Muscle of arm (tissue), 14 donors: ENCODE measurements around the gene KDM1B. TPM values are rescaled to one million over a fixed set of nuclear protein-coding genes. Genes with fewer than 3 reads are reported as not detected.

Experiments used
- DNase-seq: peaks from one replicate; pipeline ENCODE4 v3.0.0-alpha.2; 2013
- long read RNA-seq, 11 donors: transcript quantifications; one replicate each; lab custom pipeline, GENCODE V29; 2026
- polyA plus RNA-seq, 12 donors: library from polyadenylated mRNA; unstranded; fragments of 120-200 nt; gene quantifications; one replicate each; pipeline ENCODE4 v1.2.1, GENCODE V29; 2013; ENCODE audit not compliant: insufficient read length in 12 of 12

The KDM1B gene, protein sequence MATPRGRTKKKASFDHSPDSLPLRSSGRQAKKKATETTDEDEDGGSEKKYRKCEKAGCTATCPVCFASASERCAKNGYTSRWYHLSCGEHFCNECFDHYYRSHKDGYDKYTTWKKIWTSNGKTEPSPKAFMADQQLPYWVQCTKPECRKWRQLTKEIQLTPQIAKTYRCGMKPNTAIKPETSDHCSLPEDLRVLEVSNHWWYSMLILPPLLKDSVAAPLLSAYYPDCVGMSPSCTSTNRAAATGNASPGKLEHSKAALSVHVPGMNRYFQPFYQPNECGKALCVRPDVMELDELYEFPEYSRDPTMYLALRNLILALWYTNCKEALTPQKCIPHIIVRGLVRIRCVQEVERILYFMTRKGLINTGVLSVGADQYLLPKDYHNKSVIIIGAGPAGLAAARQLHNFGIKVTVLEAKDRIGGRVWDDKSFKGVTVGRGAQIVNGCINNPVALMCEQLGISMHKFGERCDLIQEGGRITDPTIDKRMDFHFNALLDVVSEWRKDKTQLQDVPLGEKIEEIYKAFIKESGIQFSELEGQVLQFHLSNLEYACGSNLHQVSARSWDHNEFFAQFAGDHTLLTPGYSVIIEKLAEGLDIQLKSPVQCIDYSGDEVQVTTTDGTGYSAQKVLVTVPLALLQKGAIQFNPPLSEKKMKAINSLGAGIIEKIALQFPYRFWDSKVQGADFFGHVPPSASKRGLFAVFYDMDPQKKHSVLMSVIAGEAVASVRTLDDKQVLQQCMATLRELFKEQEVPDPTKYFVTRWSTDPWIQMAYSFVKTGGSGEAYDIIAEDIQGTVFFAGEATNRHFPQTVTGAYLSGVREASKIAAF
- 10 to 100 TPM in 11 of 12 donors, not detected in 1; 26.7 to 34.7 (median 30.2) TPM for polyA plus RNA-seq
- long read RNA-seq, donor 1, partial matches to known transcripts, result 664 of 664 reads
- long read RNA-seq, donor 1, other reads (novel, unspliced or antisense), result 0 of 664 reads
- long read RNA-seq, donor 2, result 0 reads
- long read RNA-seq, donor 3, result 0 reads
- long read RNA-seq, donor 4, result 0 reads
- long read RNA-seq, donor 5, partial matches to known transcripts, result 8 of 9 reads
- long read RNA-seq, donor 5, other reads (novel, unspliced or antisense), result 0 of 9 reads
- long read RNA-seq, donor 6, partial matches to known transcripts, result 5 of 5 reads
- long read RNA-seq, donor 6, other reads (novel, unspliced or antisense), result 0 of 5 reads
- long read RNA-seq, donor 7, result 0 reads
- long read RNA-seq, donor 8, partial matches to known transcripts, result 9 of 9 reads
- long read RNA-seq, donor 8, other reads (novel, unspliced or antisense), result 0 of 9 reads
- long read RNA-seq, donor 9, partial matches to known transcripts, result 186 of 186 reads
- long read RNA-seq, donor 9, other reads (novel, unspliced or antisense), result 0 of 186 reads
- long read RNA-seq, donor 10, partial matches to known transcripts, result 5 of 6 reads
- long read RNA-seq, donor 10, other reads (novel, unspliced or antisense), result 0 of 6 reads
- long read RNA-seq, donor 11, partial matches to known transcripts, result 271 of 317 reads
- long read RNA-seq, donor 11, other reads (novel, unspliced or antisense), result 46 of 317 reads

DNA sequence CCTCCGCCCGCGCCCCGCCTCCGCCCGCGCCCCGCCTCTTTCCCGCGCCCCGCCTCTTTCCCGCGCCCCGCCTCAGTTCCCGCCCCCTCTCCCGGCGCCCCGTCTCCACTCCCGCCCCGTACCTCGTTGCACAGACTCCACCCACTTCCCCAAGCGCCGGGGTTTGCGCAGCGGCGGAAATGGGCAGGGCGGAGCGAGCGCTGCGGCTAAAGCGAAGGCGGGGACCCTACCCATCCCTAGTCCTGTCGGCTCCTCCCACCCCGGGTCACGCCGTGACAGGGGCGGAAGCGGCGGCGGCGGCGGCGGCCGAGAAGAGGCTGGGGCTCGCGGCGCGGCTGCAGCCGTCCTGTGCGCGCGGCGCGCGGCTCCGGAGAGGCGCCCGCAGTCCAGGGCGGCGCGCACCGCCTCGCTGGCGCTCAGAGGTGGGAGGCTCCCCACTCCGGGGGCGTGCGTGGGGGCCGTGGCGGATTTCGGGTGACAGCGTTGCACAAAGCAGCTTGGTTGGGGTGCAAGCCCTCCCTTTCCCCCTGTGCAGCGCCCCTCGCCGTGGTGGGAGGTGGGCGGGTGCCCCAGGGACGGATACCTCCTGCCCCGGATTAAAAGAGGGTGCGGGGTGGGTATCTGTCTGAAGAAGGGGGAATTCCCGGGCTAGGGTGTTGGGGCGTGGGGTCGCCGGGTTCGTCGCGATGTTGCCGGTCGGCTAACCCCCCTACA, at the start of gene KDM1B:
KDM1B (plus strand) TSS at position 273 of the 714 bp plus-strand sequence. CDS start 4,474 bp downstream, outside the sequence.
- peak; percentile 97 for DNase-seq

DNA sequence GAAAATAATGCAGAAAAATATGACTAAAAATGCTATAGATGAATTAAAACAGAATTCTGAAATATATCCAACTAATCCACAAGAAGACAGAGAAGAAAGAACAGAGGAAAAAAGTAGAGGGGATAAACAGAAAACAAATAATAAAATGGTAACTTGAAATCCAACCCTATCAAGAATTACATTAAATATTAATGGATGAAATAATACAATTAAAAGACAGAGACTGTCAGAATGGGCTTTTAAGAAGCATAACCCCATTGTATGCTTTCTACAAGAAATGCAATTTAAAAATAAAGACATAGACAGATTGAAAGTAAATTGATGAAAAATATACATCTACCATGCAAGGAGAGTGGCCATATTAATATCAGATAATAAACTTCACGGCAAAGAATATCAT, 48.2 kb upstream of the KDM1B start:
- DNase-seq, result no peak

DNA sequence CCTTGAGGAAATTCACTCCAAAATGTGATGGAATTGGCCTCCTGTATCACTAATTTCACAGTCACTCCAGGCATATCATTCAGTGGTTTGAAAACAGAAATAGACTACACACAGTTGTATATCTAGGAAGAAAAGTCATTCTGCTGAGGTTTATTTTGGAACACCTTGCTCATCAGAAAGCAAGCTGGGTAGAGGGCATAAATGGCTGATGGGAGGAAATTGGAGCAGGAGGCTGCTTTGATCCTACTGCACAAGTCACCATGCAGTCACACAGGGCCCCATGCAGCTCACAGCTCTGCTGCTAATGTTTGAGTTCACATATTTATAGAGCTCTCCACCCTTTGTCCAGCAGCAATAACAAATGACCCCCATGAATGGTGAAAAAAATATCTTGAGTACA, 45.1 kb upstream of the KDM1B start:
- DNase-seq, result no peak

DNA sequence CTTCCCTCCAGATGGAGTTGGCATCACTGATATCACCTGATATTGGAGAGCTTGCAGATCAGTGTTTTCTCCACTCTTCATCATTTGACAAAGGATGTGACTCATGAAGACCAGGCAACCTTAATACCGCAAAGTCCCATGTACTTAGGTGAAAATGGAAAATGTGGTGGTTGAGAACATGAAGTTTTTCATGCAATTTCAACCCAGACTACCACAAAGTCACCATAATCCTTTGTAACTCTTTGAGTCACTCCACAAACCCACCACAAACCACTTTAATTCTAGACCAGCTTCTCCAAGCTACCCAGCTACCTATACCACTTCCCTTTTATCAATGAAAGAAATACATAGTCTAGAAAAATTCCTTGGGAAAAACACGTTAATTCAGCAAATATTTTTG, 39.9 kb upstream of the KDM1B start:
- DNase-seq, result no peak

DNA sequence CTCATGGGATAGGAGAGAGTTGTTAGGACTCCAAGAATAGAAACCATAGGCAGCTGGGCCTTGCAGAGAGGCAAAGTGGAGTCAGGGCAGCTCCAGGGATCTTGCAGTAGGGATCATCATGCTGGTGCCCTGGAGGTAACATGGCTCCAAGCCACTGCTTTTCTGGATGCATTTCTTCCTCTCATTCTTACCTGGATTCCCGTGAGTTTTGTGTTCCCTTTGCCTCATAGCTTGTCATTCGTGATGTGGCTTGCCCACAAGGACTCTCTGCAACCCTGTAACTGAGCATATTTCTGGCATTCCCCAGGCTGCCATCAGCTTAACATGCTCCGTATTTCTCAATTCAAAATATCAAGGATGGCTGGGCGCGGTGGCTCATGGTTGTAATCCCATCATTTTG, 38.1 kb upstream of the KDM1B start:
- DNase-seq, result no peak

DNA sequence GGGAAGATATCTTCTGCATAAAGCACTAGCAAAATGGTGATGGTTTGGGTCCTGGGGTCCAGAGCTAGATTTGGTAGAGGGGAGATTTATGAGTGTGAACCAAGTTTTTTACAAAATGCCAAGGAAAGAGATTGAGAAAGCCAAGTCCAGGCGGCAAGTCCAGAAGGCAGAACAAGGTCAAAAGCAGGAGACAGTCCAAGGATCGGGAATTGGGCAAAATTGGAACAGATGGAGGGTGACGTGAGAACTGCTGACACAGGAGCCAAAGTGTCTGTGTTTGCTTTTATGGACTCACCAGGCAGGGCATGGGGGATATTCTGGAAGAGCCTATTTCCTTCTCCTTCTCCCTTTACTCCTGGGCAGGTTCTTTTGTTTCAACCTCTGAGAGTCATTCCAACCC, 36.9 kb upstream of the KDM1B start:
- DNase-seq, result no peak

DNA sequence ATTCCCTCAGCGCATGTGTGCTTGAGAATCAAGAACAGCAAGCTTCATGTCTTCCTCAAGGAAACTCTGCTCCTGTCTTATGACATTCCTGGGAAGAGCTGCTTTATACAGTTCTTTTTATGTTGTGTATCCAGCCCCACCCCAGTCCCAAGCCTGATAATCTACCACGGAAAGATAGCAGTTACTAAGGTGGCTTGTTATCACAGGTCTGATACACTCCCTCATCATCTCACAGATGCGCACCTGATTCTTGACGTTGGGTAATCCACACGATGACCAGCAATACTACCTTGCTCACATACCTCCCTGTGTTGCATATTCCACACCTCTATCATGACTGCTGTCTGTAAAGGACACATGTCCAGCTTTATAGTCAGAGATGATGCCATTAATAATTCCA, 36.0 kb upstream of the KDM1B start:
- no peak for DNase-seq

DNA sequence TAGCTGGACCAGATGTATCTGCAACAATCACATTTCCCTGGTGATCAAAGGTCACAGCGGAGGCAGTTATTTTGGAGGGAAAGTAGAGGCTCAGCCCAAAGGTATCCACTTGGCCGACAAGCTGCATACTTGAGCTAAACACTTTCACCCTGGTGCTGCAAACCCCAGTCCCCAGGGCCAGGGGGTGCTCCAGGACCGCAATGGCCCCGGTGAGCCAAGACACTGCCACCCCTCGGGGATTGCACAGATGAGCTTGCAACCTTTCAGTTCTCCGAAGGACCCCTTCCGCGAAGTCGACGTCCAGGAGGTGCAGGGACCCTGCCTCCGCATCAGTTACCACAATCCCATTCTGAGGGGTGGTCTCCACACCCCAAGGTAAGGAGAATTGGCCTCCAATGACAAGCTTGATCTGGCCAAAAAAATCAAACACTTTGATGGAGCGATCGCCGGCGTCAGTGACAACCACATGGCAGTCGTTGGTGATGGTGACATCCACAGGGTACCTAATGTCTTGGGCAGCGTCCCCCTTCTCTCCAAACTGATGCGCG, 33.6 kb upstream of the KDM1B start:
- DNase-seq, result no peak

DNA sequence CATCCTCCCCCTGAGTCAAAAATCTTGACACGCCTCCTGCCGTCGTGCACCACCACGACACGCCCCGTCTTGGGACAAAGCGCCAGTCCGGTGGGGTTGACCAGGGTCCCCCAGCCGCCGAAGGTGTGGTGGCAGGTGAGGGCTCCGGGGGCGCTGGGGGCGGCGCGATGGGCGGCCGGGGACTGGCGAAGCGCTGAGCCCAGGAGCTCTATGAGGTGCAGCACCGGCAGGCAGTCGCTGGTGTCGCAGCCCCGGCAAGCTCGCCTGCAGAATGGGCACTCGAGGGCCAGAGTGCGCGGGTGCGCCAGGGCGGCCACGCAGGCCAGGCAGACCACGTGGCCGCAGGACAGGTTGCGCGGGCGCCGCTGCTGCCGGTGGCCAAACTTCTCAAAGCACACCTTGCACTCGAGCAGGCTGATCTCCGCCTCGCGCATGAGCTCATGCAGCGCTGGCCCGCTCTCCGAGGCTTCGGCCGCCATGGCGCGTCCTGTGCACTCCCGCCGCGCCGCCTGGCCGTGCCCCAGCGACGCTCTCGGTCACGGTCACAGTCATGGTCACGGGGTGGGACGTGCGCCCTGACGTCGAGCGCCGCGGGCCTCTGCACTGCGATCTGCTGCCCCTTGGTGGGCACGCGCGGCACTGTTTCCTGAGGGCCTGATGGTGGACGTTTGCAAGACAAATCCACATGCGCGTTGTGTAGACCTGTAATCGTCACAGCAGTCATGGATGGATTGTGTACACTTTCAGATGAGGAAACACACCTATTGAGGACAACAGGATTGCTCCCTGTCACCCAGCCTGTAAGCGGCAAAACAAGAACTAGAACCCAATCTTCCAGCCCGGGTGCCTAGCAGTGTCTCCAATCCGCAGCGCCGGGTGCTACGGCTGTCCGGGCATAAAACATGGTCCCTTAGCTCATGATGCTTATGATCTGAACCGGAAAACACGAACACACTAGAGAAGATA, 32.8 kb upstream of the KDM1B start, which contains the start of gene NHLRC1:
NHLRC1 (minus strand) TSS at position 550 of the 966 bp plus-strand sequence; CDS start at position 479, 71 bp downstream.
- DNase-seq, result peak; percentile 89

DNA sequence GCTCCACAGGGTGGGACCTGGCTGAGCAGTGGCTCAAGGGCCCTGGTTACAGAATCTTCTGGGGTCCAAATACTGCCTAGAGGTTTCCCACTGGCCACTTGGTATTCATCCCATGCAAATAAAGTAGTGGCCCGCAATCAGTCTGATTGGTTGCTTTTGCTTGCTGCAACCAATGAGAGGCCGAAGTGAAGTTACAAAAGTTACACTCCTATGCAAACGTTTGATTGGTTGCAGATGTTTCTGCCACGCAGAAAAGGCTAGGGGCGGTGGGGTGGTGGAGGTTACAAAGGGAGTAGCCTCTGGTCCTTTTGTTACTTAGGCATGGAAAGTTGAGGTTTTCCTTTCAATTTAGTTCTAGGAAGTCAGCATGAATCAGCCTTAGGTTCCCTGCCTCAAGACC, 29.1 kb upstream of the KDM1B start:
- no peak for DNase-seq

DNA sequence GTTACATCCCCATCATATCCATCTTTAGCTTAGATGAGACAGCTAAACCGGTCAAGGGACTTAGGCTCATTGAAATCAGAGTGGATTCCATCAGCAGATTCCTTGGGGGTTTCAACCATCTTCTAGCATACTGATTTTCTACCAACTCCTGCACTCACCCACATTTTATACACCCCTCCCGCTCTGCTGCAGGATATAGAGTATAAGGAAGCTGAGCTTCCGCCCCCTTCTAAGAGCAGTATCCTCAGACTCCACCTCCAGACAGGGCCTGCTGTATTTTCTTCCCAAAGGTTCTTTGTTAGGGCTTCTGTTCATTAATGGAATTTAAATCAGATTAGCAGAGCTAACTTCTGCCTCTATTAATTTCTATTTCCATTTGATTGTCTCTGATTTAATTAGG, 22.9 kb upstream of the KDM1B start:
- no peak for DNase-seq

DNA sequence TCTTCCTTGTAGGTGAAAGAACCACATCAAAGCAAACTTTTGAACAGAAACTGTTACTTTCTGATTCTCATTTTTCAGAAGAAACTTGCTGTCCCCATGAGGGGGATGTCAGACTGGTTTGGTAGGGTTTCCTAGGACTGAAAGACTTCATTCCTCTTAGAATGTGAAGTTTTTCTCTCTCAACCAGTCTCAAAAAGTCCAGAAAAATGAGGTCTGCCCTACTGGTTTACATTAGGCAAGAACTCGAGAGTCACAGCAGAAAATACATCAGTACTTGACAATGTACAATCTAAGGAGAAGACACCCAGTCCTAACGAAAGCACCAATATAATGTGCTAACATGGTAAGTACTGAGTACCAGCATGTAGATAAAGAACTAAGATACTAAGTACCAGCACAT, 20.1 kb upstream of the KDM1B start:
- DNase-seq, result no peak

DNA sequence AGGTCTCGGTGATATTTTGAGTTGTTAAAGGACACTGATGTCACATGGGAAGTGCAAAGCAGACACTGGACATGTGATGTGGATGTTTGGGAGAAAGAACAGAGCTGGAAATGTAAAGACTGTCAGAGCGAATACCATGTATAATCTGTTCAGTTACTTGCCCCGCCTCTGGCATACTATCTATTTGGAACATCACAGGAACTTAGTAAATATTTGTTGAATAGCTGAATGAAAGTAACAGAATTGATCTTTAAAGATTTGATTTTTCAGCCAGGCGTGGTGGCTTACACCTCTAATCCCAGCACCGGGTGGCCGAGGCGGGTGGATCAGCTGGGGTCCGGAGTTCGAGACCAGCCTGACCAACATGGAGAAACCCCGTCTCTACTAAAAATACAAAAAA, 19.0 kb upstream of the KDM1B start:
- no peak for DNase-seq

DNA sequence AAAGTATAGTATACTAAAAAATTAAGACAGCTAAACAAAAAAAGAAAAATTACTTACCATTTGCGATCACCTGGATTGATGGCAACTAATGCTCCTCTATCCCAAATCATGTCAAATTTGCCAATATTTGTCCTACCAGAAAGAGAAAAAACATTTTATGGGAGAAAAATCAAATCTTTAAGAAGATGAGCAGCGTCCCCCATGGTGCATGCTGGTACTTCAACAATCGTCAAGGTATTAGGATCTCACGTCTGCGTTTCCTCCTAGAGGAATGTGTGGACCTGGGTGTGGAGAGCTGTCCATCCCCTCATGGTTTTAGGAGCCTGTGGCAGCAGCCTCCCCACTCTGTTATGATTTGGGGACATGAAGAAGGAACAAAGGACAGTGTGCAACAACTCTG, 16.3 kb upstream of the KDM1B start:
- no peak for DNase-seq

DNA sequence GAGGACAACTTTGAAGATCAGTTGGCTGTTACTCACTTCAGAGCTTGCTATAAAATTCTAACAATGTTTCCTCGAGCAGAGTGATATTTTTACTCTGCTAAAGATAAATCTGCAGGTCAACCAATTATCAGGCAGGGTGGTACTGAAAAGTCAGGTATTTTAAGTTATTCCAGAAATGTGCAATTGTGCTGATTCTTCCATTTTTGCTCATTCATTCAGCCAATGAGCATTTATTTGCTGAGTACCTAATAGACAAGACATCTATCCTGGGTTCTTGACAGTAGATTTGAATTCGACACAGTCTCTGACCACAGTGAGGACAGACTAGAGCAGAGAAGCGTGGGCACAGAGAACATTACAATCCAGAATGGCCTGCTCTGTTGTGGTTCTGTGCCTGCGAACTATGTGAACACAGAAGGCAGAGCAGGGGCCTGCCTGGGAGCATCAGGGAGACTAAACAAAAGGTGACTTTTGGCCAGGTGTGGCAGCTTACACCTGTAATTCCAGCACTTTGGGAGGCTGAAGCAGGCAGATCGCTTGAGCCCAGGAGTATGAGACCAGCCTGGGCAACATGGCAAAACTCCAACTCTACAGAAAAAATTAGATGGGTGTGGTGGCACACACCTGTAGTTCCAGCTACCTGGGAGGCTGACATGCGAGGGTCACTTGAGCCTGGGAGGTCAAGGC, 15.1 kb upstream of the KDM1B start:
- DNase-seq, result no peak

DNA sequence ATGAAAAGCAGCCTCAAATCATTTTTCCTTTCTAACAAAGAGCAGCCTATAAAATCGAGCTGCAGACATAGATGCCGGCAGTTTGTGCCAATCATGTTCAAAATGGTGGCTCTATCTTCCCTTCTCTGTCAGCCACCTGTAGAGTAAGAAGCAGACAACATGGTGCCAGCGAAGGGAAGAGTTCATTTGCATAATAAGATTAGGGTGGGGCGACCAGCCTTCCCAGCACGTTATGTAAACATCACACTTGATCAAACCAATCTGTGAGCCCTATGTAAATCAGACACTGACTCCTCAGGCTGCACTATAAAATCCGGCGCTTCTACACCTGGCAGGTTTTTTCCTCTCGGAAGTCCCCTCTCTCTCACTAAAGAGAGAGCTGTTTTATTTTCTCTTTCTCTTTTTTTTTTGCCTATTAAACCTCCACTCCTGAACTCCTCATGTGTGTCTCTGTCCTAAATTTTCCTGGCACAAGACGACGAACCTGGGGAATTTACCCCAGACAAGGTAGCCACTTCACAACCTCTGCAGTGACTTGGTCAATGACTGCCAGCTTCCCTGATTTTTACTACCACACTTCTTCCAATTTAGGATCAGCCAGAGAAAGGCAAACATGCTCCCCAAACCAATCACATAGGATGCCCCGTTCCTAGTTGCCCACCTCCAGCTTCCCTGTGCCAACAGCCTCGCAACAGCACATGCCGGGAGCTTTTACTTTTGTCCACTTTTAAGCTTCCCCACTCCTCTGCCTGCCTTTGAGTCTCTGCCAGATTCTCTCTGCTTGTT, 13.2 kb upstream of the KDM1B start:
- DNase-seq, result no peak

DNA sequence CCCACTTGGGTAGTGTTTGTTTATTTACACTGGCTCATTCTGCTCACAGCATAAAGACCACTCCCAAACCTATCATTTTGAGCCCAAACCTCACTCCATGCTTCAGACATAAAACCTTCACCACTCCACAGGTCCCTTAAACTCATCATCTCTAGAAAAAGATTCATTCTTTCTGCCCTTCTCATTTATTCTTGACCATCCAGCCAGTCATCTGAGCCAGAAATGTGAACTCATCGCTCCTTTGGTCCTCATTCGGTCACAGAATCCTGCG, 12.7 kb upstream of the KDM1B start:
- no peak for DNase-seq

DNA sequence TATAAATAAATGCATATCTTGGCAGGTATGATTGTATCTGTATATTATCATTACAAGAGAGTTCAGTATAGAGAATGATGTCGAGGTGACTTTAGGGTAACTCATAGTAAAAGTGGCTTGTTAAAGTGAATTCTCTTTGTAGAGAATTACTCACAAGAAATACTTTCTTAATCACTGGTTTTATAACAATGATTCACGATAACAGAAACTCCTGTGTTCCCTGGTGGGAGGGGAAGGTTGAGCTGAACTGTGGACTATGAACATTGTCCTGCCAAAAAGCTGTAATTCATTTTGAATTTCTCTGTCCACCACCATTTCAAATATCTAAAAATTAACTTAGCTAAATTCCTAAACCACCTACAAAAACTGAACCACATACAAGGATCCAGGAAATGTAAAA, 8.1 kb upstream of the KDM1B start:
- no peak for DNase-seq
